GM19239 (cell line): Measurements from ENCODE around the gene SDHAF4.
"Not testable (repeated sequence)": the region's sequence is repeated elsewhere in the genome, so short reads cannot be mapped to it uniquely, and the experiment has no call there.

ENCODE experiments used
- DNase-seq: peaks from one replicate; pipeline ENCODE4 v3.0.0; 2011; ENCODE audit warnings: low spot score; ENCODE audit not compliant: insufficient read length
- FAIRE-seq: peaks from 2 replicates; lab custom pipeline; 2011; peaks lifted over from hg19 to GRCh38; lab: Jason Lieb, UNC

The SDHAF4 gene

GRCh38 chr6:70590400-70590799 lies 23.7 kb downstream of the SDHAF4 start:
- no peak for DNase-seq
- no peak for FAIRE-seq

- DNase-seq (no peak), FAIRE-seq (no peak)
These were observed 25.8 kb downstream of the SDHAF4 start for GRCh38 chr6:70592391-70593117.

- DNase-seq: no peak
- no peak for FAIRE-seq
These were observed 26.4 kb downstream of the SDHAF4 start for GRCh38 chr6:70593118-70593486.

- FAIRE-seq: no peak
These were observed 32.5 kb downstream of the SDHAF4 start for GRCh38 chr6:70599187-70599586.

GRCh38 chr6:70601014-70601413 lies 34.3 kb downstream of the SDHAF4 start:
- FAIRE-seq (no peak), DNase-seq (no peak)

More at GRCh38 chr6:70599187-70599586, 32.5 kb downstream of the SDHAF4 start:
- no peak for DNase-seq

- DNase-seq (no peak), FAIRE-seq (no peak)
These were observed 37.5 kb downstream of the SDHAF4 start for GRCh38 chr6:70604254-70604653.

GRCh38 chr6:70607371-70607770 lies 40.6 kb downstream of the SDHAF4 start:
- not testable (repeated sequence) for FAIRE-seq, DNase-seq

- not testable (repeated sequence) for FAIRE-seq
These were observed 42.5 kb downstream of the SDHAF4 start for GRCh38 chr6:70609181-70609580.

GRCh38 chr6:70616728-70617260 lies 50.1 kb downstream of the SDHAF4 start:
- DNase-seq (no peak), FAIRE-seq (no peak)

More at GRCh38 chr6:70609181-70609580, 42.5 kb downstream of the SDHAF4 start:
- DNase-seq: not testable (repeated sequence)

- FAIRE-seq: no peak
- DNase-seq: no peak
These were observed 54.0 kb downstream of the SDHAF4 start for GRCh38 chr6:70620746-70621145.

GRCh38 chr6:70622461-70622860 lies 55.7 kb downstream of the SDHAF4 start:
- no peak for DNase-seq
- no peak for FAIRE-seq

GRCh38 chr6:70625436-70625835 lies 58.7 kb downstream of the SDHAF4 start:
- no peak for FAIRE-seq
- no peak for DNase-seq

- DNase-seq: no peak
- FAIRE-seq: no peak
These were observed 60.9 kb downstream of the SDHAF4 start for GRCh38 chr6:70627500-70628254.

- FAIRE-seq (no peak), DNase-seq (no peak)
These were observed 63.2 kb downstream of the SDHAF4 start for GRCh38 chr6:70629929-70630328.

GRCh38 chr6:70633870-70634269 lies 67.1 kb downstream of the SDHAF4 start:
- no peak for FAIRE-seq
- DNase-seq: no peak

- DNase-seq: no peak
- FAIRE-seq: no peak
These were observed 69.9 kb downstream of the SDHAF4 start for GRCh38 chr6:70636596-70636995.

GRCh38 chr6:70638468-70638867 lies 71.7 kb downstream of the SDHAF4 start:
- no peak for FAIRE-seq
- DNase-seq: no peak
